NB4 (cell line): ENCODE results near the gene AGBL4.

Experiments
- POLR2A ChIP-seq: IDR thresholded peaks from 2 replicates; pipeline ENCODE4 v1.6.1; 2011; ENCODE audit warnings: mild to moderate bottlenecking; ENCODE audit not compliant: insufficient read length; ENCODE audit errors: extremely low read depth
- TF ChIP-seq, protein P1 (sequence below): IDR thresholded peaks from one replicate; pipeline ENCODE4 v1.5.1; 2012; ENCODE audit warnings: low read depth, low read length
- TF ChIP-seq, protein P2 (sequence below): IDR thresholded peaks from 2 replicates; pipeline ENCODE4 v1.6.1; 2011; ENCODE audit warnings: low read depth, low read length

DNA sequence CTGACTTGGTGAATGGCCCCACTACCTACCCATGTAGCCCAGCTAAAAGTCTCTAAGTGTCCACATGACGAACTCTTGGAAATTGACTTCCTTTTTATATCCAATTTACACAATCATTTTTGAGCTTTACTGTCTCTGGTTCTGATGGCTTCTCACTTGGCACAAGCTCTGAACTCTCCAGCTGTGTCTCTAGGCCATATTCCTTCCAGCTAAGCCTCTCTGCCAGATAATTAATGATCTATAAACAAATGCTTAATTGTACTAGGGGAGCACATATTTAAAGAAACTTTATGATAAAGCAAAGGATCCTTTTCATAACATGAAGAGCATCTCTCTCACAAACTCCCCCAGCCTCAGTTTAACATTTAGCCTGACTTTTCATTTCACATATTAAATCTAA lies 1230.8 kb downstream of the AGBL4 start:
- TF ChIP-seq, protein P1, sequence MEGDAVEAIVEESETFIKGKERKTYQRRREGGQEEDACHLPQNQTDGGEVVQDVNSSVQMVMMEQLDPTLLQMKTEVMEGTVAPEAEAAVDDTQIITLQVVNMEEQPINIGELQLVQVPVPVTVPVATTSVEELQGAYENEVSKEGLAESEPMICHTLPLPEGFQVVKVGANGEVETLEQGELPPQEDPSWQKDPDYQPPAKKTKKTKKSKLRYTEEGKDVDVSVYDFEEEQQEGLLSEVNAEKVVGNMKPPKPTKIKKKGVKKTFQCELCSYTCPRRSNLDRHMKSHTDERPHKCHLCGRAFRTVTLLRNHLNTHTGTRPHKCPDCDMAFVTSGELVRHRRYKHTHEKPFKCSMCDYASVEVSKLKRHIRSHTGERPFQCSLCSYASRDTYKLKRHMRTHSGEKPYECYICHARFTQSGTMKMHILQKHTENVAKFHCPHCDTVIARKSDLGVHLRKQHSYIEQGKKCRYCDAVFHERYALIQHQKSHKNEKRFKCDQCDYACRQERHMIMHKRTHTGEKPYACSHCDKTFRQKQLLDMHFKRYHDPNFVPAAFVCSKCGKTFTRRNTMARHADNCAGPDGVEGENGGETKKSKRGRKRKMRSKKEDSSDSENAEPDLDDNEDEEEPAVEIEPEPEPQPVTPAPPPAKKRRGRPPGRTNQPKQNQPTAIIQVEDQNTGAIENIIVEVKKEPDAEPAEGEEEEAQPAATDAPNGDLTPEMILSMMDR = no peak
- no peak for TF ChIP-seq POLR2A
- TF ChIP-seq, protein P2, sequence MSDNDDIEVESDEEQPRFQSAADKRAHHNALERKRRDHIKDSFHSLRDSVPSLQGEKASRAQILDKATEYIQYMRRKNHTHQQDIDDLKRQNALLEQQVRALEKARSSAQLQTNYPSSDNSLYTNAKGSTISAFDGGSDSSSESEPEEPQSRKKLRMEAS = no peak
